ENCODE measurements around the gene EDA.

The EDA gene

GRCh38 chrX:70054391-70054790, 438.5 kb downstream of the EDA start:
- in situ Hi-C loops (cut with MboI; ENCODE audit: low sequenced_read_pairs): no loop called here

- in situ Hi-C loops (cut with MboI; ENCODE audit: low sequenced_read_pairs): no loop called here
Measured at GRCh38 chrX:70062076-70062475, 446.2 kb downstream of the EDA start, which contains the start of gene OTUD6A. Gene OTUD6A, plus strand, starts transcription at chrX:70062457. Its CDS starts 68 bp downstream, at chrX:70062525.

DNA sequence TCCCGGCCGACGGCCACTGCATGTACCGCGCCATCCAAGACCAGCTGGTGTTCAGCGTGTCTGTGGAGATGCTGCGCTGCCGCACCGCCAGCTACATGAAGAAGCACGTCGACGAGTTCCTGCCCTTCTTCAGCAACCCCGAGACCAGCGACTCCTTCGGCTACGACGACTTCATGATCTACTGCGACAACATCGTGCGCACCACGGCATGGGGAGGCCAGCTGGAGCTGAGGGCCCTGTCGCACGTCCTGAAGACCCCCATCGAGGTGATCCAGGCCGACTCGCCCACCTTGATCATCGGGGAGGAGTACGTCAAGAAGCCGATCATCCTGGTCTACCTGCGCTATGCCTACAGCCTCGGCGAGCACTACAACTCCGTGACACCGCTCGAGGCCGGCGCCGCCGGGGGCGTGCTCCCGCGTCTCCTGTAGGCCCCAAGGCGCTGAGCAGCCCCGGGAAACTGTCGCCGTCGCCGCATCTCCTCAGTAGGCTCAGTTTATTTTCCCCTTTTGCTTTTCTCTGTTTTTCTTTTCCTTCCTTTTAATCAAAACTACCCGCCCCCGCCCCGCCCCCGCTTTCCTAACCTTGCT, 447.1 kb downstream of the EDA start:
- in situ Hi-C loops (cut with MboI; ENCODE audit: low sequenced_read_pairs): no loop called here

DNA sequence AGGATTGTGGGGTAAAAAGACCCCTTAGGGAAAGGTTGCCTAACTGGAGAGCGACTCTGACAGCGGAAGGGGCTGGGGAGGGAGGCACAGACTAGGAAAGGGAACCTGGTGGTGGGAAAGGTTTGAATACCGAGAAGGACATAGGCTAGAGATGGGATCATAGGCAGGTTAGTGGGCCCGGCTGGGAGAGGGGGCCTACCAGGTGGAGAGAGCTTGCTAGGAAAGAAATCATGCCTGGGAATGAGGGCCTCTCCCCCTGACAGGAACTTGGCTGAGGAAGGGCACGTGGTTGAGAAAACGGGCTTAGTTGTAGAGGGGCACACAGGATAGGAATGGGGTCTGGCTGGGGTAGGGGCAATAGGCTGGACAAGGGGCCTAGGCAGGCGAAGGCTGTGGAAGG, 450.7 kb downstream of the EDA start:
- in situ Hi-C loops (cut with MboI; ENCODE audit: low sequenced_read_pairs): no loop called here

DNA sequence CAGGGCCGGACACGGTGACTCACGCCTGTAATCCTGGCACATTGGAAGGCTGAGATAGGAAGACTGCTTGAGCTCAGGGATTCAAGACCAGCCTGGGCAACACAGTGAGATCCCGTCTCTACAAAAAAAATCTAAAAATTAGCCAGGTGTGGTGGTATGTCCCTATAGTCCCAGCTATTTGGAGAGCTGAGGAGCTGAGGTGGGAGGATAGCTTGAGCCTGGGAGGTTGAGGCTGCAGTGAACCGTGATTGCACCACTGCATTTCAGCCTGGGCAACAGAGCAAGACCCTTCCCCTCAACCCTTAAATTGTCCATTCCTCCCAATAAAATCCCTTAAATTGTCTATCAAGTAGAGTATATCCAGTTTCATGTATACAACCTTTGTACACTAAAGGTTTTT, 463.4 kb downstream of the EDA start:
- in situ Hi-C loops (cut with MboI; ENCODE audit: low sequenced_read_pairs): no loop called here

- in situ Hi-C loops (cut with MboI; ENCODE audit: low sequenced_read_pairs): no loop called here
Measured at GRCh38 chrX:70079870-70080269, 464.0 kb downstream of the EDA start.

- in situ Hi-C loops (cut with MboI; ENCODE audit: low sequenced_read_pairs): no loop called here
Measured at GRCh38 chrX:70082723-70083122, 466.8 kb downstream of the EDA start.

DNA sequence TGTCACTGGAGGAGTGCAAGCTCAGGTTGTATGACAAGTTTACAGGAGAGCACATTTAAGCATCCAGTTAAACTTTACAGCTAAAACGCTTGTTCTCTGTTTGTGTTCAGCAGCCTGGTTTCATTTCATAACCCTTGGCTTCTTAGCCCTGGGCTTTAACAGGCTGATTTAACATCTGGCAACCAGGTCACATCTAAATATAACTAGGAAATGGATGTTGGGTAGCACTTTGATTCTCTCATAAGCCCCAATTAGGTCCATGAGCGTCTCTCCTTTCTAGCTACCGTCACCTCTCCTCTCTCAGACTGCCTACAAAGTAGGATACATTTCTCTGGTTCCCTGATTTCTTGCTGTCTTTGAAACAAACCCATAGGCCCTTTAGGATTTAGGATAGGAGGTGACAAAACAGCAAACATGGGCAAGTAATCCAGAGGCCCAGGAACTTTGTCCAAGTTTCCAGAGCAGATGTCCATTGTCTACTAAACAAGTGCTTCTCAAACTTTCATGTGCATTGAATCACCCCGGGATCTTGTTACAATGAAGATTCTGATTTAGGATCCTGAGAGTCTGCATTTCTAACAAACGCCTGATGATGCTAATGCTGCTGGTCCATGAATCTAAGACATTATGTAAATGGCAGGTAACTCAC, 468.8 kb downstream of the EDA start:
- in situ Hi-C loops (cut with MboI; ENCODE audit: low sequenced_read_pairs): no loop called here

DNA sequence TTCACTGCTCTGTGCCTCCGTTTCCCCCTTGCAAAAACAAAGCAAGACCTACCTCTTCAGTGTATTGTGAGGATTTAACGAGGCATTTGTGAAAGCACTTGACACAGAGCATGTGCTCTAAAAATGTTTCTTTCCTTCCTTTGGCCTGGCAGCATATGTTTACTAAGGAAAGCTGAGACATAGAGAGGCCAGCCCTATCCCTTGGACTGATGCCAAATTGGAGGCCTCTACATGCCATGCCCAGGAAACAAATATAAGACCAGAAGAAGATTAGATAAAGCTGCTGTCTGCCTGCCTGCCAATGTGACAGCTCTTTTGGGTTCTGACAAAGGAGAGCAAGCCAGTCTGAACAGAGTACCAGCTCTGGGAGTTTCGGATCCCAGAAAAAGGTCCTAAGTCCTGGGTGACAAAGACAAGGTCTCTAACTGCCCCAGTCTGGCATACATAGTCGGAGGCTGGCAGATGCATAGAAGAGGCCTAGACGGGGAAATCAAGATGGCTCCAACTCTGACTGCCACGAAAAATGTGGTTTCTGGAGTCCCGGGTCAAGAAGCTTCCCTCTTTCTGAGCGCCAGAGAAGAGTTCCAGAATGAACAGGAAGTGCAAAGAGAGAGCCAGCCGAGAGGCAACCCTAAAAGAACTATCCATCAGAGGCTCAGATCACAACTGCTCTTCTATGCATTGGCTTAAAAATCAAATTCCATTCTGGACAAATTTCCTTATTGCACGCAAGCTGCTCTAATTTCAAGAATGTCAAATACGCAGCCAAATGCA, 472.1 kb downstream of the EDA start:
- in situ Hi-C loops (cut with MboI; ENCODE audit: low sequenced_read_pairs): no loop called here

- in situ Hi-C loops (cut with MboI; ENCODE audit: low sequenced_read_pairs): no loop called here
Measured at GRCh38 chrX:70088751-70089150, 472.8 kb downstream of the EDA start.

Measured in HL-60/S4 treated with phorbol 12-myristate 13-acetate at 8.2 ng/mL for 4 days and 3 days (cell line).